ENCODE results near the gene ZNF576.
"Not testable (repeated sequence)": the region's sequence is repeated elsewhere in the genome, so short reads cannot be mapped to it uniquely, and the experiment has no call there.

The ZNF576 gene

DNA sequence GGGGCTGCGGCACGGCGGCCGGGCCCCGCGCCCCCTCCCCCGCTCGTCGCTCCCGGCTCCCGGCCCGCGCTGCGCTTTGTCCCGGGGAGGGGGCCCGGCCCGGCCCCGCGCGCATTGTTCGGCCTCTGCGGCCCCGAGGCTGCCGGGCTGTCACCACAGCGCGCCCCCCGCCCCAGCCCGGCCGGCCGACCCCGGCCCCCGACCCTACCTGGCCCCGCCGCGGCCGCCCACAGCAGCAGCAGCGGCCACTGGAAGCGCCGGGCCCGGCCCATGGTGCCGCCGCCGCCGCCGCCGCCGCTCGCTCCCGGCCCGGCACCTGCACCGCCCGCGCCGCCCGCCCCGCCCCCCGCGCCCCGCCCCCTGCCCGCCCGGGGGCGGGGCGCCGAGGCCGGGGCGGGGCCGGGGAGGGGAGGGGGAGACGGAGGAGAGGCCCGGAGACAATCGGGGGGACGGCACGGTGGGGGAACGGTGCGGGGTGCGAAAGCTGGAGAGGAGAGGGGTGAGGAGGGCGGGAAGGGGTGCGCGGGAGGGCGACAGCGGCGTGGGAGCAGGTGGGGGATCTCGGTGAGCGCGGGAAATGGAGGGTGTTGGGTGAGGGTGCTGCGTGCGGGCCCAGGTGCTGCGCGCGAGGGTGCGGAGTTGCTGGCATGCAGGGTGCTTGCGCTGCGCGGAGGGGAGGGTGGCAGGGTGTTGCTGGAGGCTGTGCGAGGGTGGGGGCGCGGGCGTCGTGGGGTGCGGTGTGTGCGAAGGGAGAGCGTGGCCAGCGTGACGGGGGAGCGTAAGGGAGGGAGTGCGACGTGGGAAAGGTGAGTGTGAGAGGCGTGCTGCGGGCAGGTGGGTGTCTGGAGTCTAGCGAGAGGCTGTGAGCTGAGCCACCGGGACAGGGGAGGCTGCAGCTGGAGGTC lies 43.4 kb downstream of the ZNF576 start, which contains the start of gene CADM4:
TSS of gene CADM4 (minus strand) at position 332 of the 905 bp plus-strand sequence. CDS start at position 272, 60 bp downstream.
- H3K4me1 Mint-ChIP-seq (ENCODE audit: low read depth): peaks cover 14% of the 10 kb centered on the region
- peak within 1 kb of the TSS; percentile 81 for H3K4me3 Mint-ChIP-seq
- H3K27me3 Mint-ChIP-seq: peaks cover 36% of the 10 kb centered on the region
- no peaks in the 10 kb centered on the region for H3K9me3 Mint-ChIP-seq
- H3K36me3 Mint-ChIP-seq (ENCODE audit: low read depth): no peaks in the 10 kb centered on the region
- H3K27ac Mint-ChIP-seq: no peak within 1 kb of the TSS

- peaks cover 36% of the 10 kb centered on the region for H3K27me3 Mint-ChIP-seq
Measured at GRCh38 chr19:43640424-43640757, 44.0 kb downstream of the ZNF576 start.

DNA sequence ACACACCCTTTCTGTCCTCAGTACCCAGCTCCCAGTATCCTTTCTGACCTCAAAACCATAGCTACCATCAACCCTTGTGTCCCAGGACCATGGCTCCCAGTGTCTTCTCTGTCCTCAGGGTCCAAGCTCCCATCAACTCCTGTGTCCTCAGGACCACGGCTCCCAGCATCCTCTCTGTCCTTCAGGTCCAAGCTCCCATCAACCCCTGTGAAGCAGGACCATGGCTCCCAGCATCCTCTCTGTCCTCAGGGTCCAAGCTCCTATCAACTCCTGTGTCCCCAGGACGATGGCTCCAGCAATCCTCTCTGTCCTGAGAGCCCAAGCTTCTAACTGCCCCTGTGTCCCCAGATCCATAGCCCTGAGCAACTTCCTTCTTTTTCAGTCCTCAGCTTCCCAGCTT lies 44.9 kb downstream of the ZNF576 start:
- no peak overlapping the region for H3K27ac Mint-ChIP-seq
- H3K4me3 Mint-ChIP-seq: peak overlapping the region; percentile 35
- H3K4me1 Mint-ChIP-seq (ENCODE audit: low read depth): peaks cover 14% of the 10 kb centered on the region
- H3K9me3 Mint-ChIP-seq: no peaks in the 10 kb centered on the region
- H3K27me3 Mint-ChIP-seq: peaks cover 36% of the 10 kb centered on the region
- H3K36me3 Mint-ChIP-seq (ENCODE audit: low read depth): no peaks in the 10 kb centered on the region

More at GRCh38 chr19:43640424-43640757, 44.0 kb downstream of the ZNF576 start:
- Mint-ChIP-seq H3K36me3 (ENCODE audit: low read depth) (no peaks in the 10 kb centered on the region), H3K4me3 (peak overlapping the region; percentile 73), H3K9me3 (no peaks in the 10 kb centered on the region), H3K4me1 (ENCODE audit: low read depth) (peaks cover 14% of the 10 kb centered on the region), H3K27ac (no peak overlapping the region)

DNA sequence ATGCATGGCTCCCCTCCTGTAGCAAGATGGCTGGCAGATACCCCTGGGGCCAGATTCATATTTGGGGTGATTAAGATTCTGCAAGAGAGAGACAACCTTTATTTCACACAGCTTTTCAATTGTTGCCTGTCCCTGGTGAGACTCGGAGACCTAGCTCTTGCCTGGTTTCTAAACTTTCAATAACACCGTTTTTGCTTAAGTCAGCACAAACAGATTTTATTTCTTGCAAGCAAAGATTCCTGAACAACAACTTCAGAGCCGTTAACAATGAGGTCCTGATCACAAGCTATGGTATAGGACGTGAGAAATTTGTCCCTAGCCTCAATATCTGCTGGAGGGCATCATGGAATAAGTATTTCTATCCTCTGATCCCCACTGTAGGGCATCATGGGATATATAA lies 46.1 kb downstream of the ZNF576 start:
- no peaks in the 10 kb centered on the region for H3K36me3 Mint-ChIP-seq (ENCODE audit: low read depth)
- H3K4me3 Mint-ChIP-seq: no peak overlapping the region
- peaks cover 14% of the 10 kb centered on the region for H3K4me1 Mint-ChIP-seq (ENCODE audit: low read depth)
- H3K27ac Mint-ChIP-seq: no peak overlapping the region
- no peaks in the 10 kb centered on the region for H3K9me3 Mint-ChIP-seq
- H3K27me3 Mint-ChIP-seq: peaks cover 30% of the 10 kb centered on the region

- no peak overlapping the region for H3K4me3 Mint-ChIP-seq
- peaks cover 14% of the 10 kb centered on the region for H3K4me1 Mint-ChIP-seq (ENCODE audit: low read depth)
- H3K27ac Mint-ChIP-seq: no peak overlapping the region
- H3K36me3 Mint-ChIP-seq (ENCODE audit: low read depth): no peaks in the 10 kb centered on the region
- peaks cover 22% of the 10 kb centered on the region for H3K27me3 Mint-ChIP-seq
- no peaks in the 10 kb centered on the region for H3K9me3 Mint-ChIP-seq
Measured at GRCh38 chr19:43643326-43643725, 46.9 kb downstream of the ZNF576 start.

DNA sequence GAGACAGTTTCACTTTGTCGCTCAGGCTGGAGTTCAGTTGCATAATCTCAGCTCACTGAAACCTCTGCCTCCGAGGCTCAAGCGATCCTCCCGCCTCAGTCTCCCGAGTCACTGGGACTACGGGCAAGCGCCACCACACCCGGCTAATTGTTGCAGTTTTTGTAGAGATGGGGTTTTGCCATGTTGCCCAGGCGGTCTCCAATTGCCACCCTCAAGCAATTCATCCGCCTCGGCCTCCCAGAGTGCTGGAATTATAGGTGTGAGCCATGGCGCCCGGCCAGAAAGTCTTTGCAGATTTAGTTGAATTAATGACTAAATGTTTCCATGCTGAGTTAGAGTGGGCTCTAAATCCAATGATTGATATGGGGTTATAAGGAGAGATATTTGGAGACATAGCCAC lies 47.8 kb downstream of the ZNF576 start:
- peaks cover 14% of the 10 kb centered on the region for H3K27me3 Mint-ChIP-seq
- no peaks in the 10 kb centered on the region for H3K9me3 Mint-ChIP-seq
- H3K4me1 Mint-ChIP-seq (ENCODE audit: low read depth): peaks cover 8% of the 10 kb centered on the region
- no peaks in the 10 kb centered on the region for H3K36me3 Mint-ChIP-seq (ENCODE audit: low read depth)
- H3K4me3 Mint-ChIP-seq: no peak overlapping the region
- no peak overlapping the region for H3K27ac Mint-ChIP-seq

DNA sequence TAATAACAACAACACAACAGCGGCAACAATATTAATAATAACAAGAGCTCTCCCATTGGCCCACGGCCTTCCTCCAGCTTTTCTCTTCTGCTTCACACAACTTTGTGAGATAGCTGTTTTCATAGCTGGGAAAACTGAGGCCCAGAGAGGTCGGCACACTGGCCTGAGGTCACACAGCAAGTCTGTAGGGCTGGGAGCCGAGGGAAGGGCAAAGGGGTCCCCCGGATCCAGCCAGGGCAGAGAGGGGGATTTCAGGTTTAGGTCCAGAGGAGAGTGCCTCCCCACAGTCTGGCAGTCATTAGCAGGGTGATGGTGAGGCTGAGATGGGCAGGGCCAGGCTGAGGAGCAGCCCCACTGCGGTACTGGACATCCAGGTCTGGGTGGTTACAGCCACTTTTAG lies 52.2 kb downstream of the ZNF576 start:
- Mint-ChIP-seq H3K36me3 (ENCODE audit: low read depth) (peaks cover 4% of the 10 kb centered on the region), H3K9me3 (no peaks in the 10 kb centered on the region), H3K4me1 (ENCODE audit: low read depth) (no peaks in the 10 kb centered on the region), H3K27me3 (no peaks in the 10 kb centered on the region), H3K4me3 (no peak overlapping the region), H3K27ac (no peak overlapping the region)

GRCh38 chr19:43649514-43649913 lies 53.1 kb downstream of the ZNF576 start:
- no peaks in the 10 kb centered on the region for H3K27me3 Mint-ChIP-seq
- no peak overlapping the region for H3K27ac Mint-ChIP-seq
- peaks cover 6% of the 10 kb centered on the region for H3K36me3 Mint-ChIP-seq (ENCODE audit: low read depth)
- H3K4me3 Mint-ChIP-seq: no peak overlapping the region
- H3K9me3 Mint-ChIP-seq: no peaks in the 10 kb centered on the region
- H3K4me1 Mint-ChIP-seq (ENCODE audit: low read depth): no peaks in the 10 kb centered on the region

DNA sequence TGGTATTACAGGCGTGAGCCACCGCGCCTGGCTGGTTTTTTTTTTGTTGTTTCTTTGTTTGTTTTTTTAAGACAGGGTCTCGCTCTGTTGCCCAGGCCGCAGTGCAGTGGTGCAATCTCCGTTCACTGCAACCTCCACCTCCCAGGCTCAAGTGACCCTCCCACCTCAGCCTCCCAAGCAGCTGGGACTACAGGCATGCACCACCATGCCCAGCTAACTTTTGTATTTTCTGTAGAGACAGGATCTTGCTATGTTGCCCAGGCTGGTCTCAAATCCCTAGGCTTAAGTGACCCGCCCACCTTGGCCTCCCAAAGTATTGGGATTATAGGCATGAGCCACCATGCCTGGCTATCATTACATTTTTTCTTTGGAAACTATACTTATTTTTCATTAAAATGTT lies 53.9 kb downstream of the ZNF576 start:
- H3K4me1 Mint-ChIP-seq (ENCODE audit: low read depth); H3K4me3 Mint-ChIP-seq; H3K27ac Mint-ChIP-seq; H3K36me3 Mint-ChIP-seq (ENCODE audit: low read depth); H3K9me3 Mint-ChIP-seq; H3K27me3 Mint-ChIP-seq: not testable (repeated sequence)

Measured in stimulated activated naive CD8-positive, alpha-beta T cell treated with anti-CD3 and anti-CD28 coated beads, Interleukin-15, Interleukin-2, amounts not matched to agents 100 ng/mL and 50 ng/mL, for 24 hours (primary cell).